ENCODE results near the gene WDR70.

Gene WDR70

GRCh38 chr5:37532976-37533740 lies 154.0 kb downstream of the WDR70 start:
- Histone ChIP-seq H3K79me2 (ENCODE audit: control insufficient read depth, insufficient read depth, low read length, poor library complexity) (no peaks in the 10 kb centered on the region), H4K12ac (ENCODE audit: low read depth, low read length) (no peak overlapping the region), H3K27me3 (ENCODE audit: insufficient read depth, low read length) (no peaks in the 10 kb centered on the region), H4K8ac (ENCODE audit: low read depth, low read length) (no peak overlapping the region), H2AFZ (ENCODE audit: insufficient read depth, low read length, poor library complexity) (no peak overlapping the region), H2BK12ac (ENCODE audit: low read length) (no peak overlapping the region), H3K36me3 (ENCODE audit: control insufficient read depth in 1 of 2, insufficient read depth in 2 of 2, low read length in 2 of 2) (no peaks in the 10 kb centered on the region), H3K79me1 (ENCODE audit: low read length) (no peaks in the 10 kb centered on the region), H3K4ac (ENCODE audit: low read depth, low read length) (no peak overlapping the region), H2BK120ac (ENCODE audit: insufficient read depth, low read length, poor library complexity) (no peak overlapping the region), H2AK5ac (ENCODE audit: low read length) (no peak overlapping the region), H3K9ac (ENCODE audit: low read length) (no peak overlapping the region), H3K4me2 (ENCODE audit: low read length) (no peak overlapping the region), H3K4me1 (ENCODE audit: control insufficient read depth in 1 of 2, insufficient read depth in 2 of 2, low read length in 2 of 2) (no peaks in the 10 kb centered on the region), H3K4me3 (ENCODE audit: low read depth, low read length) (no peak overlapping the region), H3K18ac (ENCODE audit: low read length) (no peak overlapping the region), H3K14ac (ENCODE audit: low read length) (no peak overlapping the region), H2BK5ac (ENCODE audit: low read depth, low read length, poor library complexity) (no peak overlapping the region), H3K9me3 (ENCODE audit: insufficient read depth, low read depth, low read length) (no peaks in the 10 kb centered on the region), H3K27ac (ENCODE audit: low read depth, low read length) (no peak overlapping the region), H4K91ac (ENCODE audit: low read depth, low read length) (no peak overlapping the region), H3K23ac (ENCODE audit: low read length) (no peak overlapping the region)
- no CpG with 5 or more reads among the region's 13 CpGs for WGBS (ENCODE audit: extremely low coverage, insufficient coverage, insufficient read length)
- peak; percentile 86 to 92 for DNase-seq

DNA sequence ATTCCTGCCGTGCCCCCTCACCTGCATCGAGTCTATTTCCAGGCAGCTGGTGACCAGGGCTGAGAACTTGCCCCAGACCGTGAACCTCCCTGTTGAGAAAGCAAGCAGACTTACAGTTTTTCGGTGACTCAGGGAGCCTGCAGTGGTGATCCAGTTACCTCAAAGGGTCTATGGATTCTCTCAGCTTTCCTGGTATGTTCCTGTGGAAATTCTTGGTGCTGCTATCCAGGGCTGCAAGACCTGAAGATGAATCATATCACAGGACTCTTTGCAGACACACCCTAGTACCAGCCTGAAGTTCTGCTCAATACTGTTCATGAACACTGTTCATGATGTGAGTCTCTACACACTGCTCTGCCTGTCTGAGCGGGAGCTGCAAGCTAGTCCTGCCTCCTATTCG lies 154.7 kb downstream of the WDR70 start:
- Histone ChIP-seq H3K27me3 (ENCODE audit: insufficient read depth, low read length) (no peaks in the 10 kb centered on the region), H3K4me2 (ENCODE audit: low read length) (no peak overlapping the region), H3K4me1 (ENCODE audit: control insufficient read depth in 1 of 2, insufficient read depth in 2 of 2, low read length in 2 of 2) (no peaks in the 10 kb centered on the region), H4K91ac (ENCODE audit: low read depth, low read length) (no peak overlapping the region), H2AK5ac (ENCODE audit: low read length) (no peak overlapping the region), H3K18ac (ENCODE audit: low read length) (no peak overlapping the region), H2BK120ac (ENCODE audit: insufficient read depth, low read length, poor library complexity) (no peak overlapping the region), H2AFZ (ENCODE audit: insufficient read depth, low read length, poor library complexity) (no peak overlapping the region), H2BK5ac (ENCODE audit: low read depth, low read length, poor library complexity) (no peak overlapping the region), H4K12ac (ENCODE audit: low read depth, low read length) (no peak overlapping the region), H3K9me3 (ENCODE audit: insufficient read depth, low read depth, low read length) (no peaks in the 10 kb centered on the region), H3K36me3 (ENCODE audit: control insufficient read depth in 1 of 2, insufficient read depth in 2 of 2, low read length in 2 of 2) (no peaks in the 10 kb centered on the region), H3K4me3 (ENCODE audit: low read depth, low read length) (no peak overlapping the region), H3K14ac (ENCODE audit: low read length) (no peak overlapping the region), H4K8ac (ENCODE audit: low read depth, low read length) (no peak overlapping the region), H3K9ac (ENCODE audit: low read length) (no peak overlapping the region), H3K4ac (ENCODE audit: low read depth, low read length) (no peak overlapping the region), H3K79me2 (ENCODE audit: control insufficient read depth, insufficient read depth, low read length, poor library complexity) (no peaks in the 10 kb centered on the region), H2BK12ac (ENCODE audit: low read length) (no peak overlapping the region), H3K79me1 (ENCODE audit: low read length) (no peaks in the 10 kb centered on the region), H3K23ac (ENCODE audit: low read length) (no peak overlapping the region), H3K27ac (ENCODE audit: low read depth, low read length) (no peak overlapping the region)
- no CpG with 5 or more reads among the region's 6 CpGs for WGBS (ENCODE audit: extremely low coverage, insufficient coverage, insufficient read length)
- DNase-seq, result peak; percentile 93 to 96

- no peak overlapping the region for H2BK120ac ChIP-seq (ENCODE audit: insufficient read depth, low read length, poor library complexity)
- no peaks in the 10 kb centered on the region for H3K79me1 ChIP-seq (ENCODE audit: low read length)
- no peak overlapping the region for H3K18ac ChIP-seq (ENCODE audit: low read length)
- no peaks in the 10 kb centered on the region for H3K79me2 ChIP-seq (ENCODE audit: control insufficient read depth, insufficient read depth, low read length, poor library complexity)
- no peak overlapping the region for H2AFZ ChIP-seq (ENCODE audit: insufficient read depth, low read length, poor library complexity)
- H3K23ac ChIP-seq (ENCODE audit: low read length), result no peak overlapping the region
- H4K12ac ChIP-seq (ENCODE audit: low read depth, low read length), result no peak overlapping the region
- H4K8ac ChIP-seq (ENCODE audit: low read depth, low read length), result no peak overlapping the region
- H3K4me1 ChIP-seq (ENCODE audit: control insufficient read depth in 1 of 2, insufficient read depth in 2 of 2, low read length in 2 of 2), result no peaks in the 10 kb centered on the region
- H2BK12ac ChIP-seq (ENCODE audit: low read length), result no peak overlapping the region
- no peak overlapping the region for H3K4me3 ChIP-seq (ENCODE audit: low read depth, low read length)
- no peak overlapping the region for H3K9ac ChIP-seq (ENCODE audit: low read length)
- no peak overlapping the region for H2AK5ac ChIP-seq (ENCODE audit: low read length)
- WGBS (ENCODE audit: extremely low coverage, insufficient coverage, insufficient read length), result no CpG with 5 or more reads among the region's 3 CpGs
- no peaks in the 10 kb centered on the region for H3K27me3 ChIP-seq (ENCODE audit: insufficient read depth, low read length)
- H3K14ac ChIP-seq (ENCODE audit: low read length), result no peak overlapping the region
- no peaks in the 10 kb centered on the region for H3K36me3 ChIP-seq (ENCODE audit: control insufficient read depth in 1 of 2, insufficient read depth in 2 of 2, low read length in 2 of 2)
- no peak overlapping the region for H4K91ac ChIP-seq (ENCODE audit: low read depth, low read length)
- no peak overlapping the region for H3K4ac ChIP-seq (ENCODE audit: low read depth, low read length)
- no peak overlapping the region for H3K27ac ChIP-seq (ENCODE audit: low read depth, low read length)
- H2BK5ac ChIP-seq (ENCODE audit: low read depth, low read length, poor library complexity), result no peak overlapping the region
- H3K9me3 ChIP-seq (ENCODE audit: insufficient read depth, low read depth, low read length), result no peaks in the 10 kb centered on the region
- H3K4me2 ChIP-seq (ENCODE audit: low read length), result no peak overlapping the region
- peak; percentile 1 to 20 for DNase-seq
Observed at GRCh38 chr5:37539459-37539858, 160.3 kb downstream of the WDR70 start.

DNA sequence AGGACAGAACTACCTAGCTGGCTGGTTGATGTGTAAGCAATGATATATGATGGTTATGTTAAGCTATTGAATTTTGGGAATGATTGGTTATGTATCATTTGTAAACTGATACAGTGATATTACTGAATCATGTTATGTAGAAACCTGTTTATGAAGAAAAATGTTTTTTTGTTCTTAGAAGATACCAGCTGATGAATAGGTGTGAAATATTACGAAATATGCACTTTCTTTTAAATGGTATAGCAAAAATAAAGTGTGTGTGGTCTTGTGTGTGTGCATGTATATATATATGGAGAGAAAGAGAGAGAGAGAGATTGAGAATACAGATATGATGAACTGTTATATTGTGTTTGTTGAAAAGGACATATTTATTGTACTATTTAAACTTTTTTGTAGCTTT lies 164.1 kb downstream of the WDR70 start:
- H3K4ac ChIP-seq (ENCODE audit: low read depth, low read length), result no peak overlapping the region
- no peak overlapping the region for H3K18ac ChIP-seq (ENCODE audit: low read length)
- no peak overlapping the region for H3K27ac ChIP-seq (ENCODE audit: low read depth, low read length)
- no peaks in the 10 kb centered on the region for H3K9me3 ChIP-seq (ENCODE audit: insufficient read depth, low read depth, low read length)
- no peak overlapping the region for H4K12ac ChIP-seq (ENCODE audit: low read depth, low read length)
- H3K79me2 ChIP-seq (ENCODE audit: control insufficient read depth, insufficient read depth, low read length, poor library complexity), result no peaks in the 10 kb centered on the region
- H3K9ac ChIP-seq (ENCODE audit: low read length), result no peak overlapping the region
- H2BK12ac ChIP-seq (ENCODE audit: low read length), result no peak overlapping the region
- no peak overlapping the region for H2AK5ac ChIP-seq (ENCODE audit: low read length)
- no peak for DNase-seq
- no peak overlapping the region for H3K4me3 ChIP-seq (ENCODE audit: low read depth, low read length)
- no peak overlapping the region for H3K23ac ChIP-seq (ENCODE audit: low read length)
- H2BK120ac ChIP-seq (ENCODE audit: insufficient read depth, low read length, poor library complexity), result no peak overlapping the region
- no peak overlapping the region for H4K8ac ChIP-seq (ENCODE audit: low read depth, low read length)
- no peak overlapping the region for H2AFZ ChIP-seq (ENCODE audit: insufficient read depth, low read length, poor library complexity)
- H3K79me1 ChIP-seq (ENCODE audit: low read length), result no peaks in the 10 kb centered on the region
- no peaks in the 10 kb centered on the region for H3K4me1 ChIP-seq (ENCODE audit: control insufficient read depth in 1 of 2, insufficient read depth in 2 of 2, low read length in 2 of 2)
- H3K36me3 ChIP-seq (ENCODE audit: control insufficient read depth in 1 of 2, insufficient read depth in 2 of 2, low read length in 2 of 2), result no peaks in the 10 kb centered on the region
- WGBS (ENCODE audit: extremely low coverage, insufficient coverage, insufficient read length), result no CpG with 5 or more reads among the region's 1 CpG
- H3K27me3 ChIP-seq (ENCODE audit: insufficient read depth, low read length), result no peaks in the 10 kb centered on the region
- H3K4me2 ChIP-seq (ENCODE audit: low read length), result no peak overlapping the region
- H3K14ac ChIP-seq (ENCODE audit: low read length), result no peak overlapping the region
- no peak overlapping the region for H2BK5ac ChIP-seq (ENCODE audit: low read depth, low read length, poor library complexity)
- H4K91ac ChIP-seq (ENCODE audit: low read depth, low read length), result no peak overlapping the region
